NOMO-1 (cell line): Measurements from ENCODE around the gene ISCU.

Experiments used
- DNase-seq, 2 experiments: peaks; one replicate each; lab custom pipeline; 2025; ENCODE audit not compliant: unreplicated experiment in 2 of 2; lab: John Stamatoyannopoulos, UW

Gene ISCU

GRCh38 chr12:108562348-108563135 is at the start of gene ISCU:
ISCU (plus strand) TSS chr12:108562596; CDS start chr12:108562623, 27 bp downstream.
- peak; percentile 93 to 96 for DNase-seq

DNA sequence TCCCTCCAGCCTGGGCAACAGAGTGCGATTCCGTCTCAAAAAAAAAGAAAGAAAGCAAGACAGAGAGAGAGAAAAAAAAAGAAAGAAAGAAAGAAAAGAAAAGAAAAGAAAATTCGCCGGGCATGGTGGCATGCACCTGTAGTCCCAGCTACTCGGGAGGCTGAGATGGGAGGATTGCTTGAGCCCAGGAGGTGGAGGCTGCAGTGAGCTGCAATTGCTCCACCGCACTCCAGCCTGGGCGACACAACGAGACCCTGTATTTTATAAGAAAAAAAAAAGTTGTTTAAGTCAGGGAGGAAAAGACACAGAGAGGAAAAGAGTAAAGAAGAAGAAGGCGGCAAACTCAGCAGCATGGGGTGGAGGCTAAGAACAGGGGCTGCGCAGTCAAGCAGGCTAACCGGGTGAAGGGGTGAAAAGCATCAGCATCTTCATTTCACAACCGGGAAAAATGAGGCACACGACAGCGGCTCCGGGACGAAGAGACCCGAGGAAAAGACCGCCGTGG is 47.9 kb upstream of the ISCU start:
- no peak for DNase-seq

DNA sequence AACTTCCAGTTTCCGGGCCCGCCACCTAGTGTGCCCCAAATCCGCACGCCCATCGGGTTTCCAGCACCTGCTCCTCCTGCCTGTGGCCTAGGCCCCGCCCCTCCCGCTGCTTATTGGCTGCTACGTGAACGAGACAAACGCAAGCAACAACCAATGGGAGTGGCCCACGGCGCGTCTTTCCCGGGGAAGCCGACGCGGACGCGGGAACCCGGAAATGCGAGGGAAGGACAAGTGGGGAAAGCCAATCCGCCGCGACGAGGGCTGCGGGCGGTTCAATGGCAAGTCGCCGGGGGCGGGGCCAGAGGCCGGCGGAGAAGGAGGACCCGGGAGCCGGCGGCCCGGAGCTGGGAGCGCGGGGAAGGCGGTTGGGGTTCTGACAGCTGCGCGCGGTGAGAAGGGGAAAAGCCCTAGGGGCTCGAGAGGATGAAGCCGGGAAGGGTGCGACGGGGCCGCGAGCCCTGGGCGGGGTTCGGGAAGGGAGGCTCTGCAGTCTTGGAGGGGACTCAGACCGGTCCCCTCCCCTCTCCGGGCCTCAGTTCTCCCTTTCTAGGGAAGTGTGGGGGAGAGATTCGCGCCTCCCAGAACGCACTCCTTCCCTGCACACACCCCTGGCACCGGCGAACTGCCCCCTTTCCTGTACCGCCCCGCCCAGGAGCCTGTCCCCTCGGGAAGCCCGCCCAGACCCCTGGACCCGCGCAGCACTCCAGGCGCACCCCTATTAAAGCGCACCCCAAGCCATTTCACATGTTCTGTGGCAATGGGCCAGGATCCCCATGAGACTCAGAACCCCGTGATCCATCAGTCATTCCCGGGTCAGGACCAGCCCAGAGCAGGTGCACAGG is 47.2 kb upstream of the ISCU start, which contains the start of gene FICD:
Gene FICD, plus strand, starts transcription at position 305 of the 842 bp plus-strand sequence. CDS start 1,696 bp downstream, outside the sequence.
- DNase-seq: peak; percentile 97 to 98

GRCh38 chr12:108515916-108516315 is 46.5 kb upstream of the ISCU start:
- peak in 1 of 2 experiments; percentile 8 for DNase-seq

- no peak for DNase-seq
Observed at GRCh38 chr12:108516511-108517275, 45.7 kb upstream of the ISCU start.

DNA sequence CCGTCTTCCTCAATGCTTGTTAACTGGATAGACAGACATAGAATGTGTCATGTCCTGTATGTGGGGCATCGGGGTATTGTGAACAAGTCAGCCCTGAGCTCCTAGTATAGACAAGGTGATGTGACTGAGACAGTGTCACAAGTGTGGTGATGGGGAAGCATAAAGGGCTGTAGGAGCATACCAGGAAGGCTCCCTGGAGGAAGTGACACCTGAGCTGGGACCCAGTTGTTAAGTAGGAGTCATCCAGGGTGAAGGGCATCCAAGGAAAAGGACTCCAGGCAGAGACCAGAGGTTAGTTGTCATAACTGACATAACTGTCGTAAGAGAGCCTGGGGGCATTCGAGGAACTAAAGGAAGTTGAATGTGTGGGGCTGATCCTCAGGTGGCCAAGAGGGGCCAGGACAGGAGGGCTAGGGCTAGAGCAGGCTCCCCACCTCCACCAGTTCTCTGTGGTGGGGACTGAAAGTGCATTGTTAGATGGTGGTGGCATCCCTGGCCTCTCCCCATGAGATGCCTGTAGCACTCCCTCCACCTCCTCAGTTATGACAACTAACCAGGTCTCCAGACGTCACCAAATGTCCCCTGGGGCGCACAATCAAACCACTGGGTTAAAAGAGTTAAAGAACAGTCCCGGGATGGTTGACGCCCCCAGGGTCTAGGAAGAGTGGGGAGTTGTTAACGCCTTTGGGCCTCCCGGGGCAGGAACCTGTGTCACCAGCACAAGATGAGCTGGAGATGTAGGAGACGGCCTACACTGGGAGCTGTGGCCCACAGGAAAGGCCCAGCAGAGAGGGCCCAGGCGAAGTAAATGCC is 44.9 kb upstream of the ISCU start:
- DNase-seq: no peak

DNA sequence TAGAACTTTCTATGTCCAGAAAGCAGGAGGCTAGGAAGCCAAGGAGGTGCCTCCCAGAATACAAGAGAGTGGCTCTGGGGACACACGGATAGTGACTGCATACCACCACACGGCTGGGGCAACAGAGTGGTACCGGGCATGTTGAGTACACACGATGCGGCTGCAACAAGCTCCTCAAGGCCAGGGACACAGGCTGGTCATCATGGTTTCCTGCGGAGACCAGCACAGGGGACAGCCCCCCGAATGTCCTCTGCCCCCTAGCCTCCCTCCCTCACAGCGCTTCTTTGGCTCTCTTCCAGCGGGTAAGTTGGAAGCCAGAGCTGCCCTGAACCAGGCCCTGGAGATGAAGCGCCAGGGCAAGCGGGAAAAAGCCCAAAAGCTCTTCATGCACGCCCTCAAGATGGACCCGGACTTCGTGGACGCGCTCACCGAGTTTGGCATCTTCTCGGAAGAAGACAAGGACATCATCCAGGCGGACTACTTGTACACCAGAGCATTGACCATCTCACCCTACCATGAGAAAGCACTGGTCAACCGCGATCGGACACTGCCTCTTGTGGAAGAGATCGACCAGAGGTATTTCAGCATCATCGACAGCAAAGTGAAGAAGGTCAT is 44.2 kb upstream of the ISCU start:
- no peak for DNase-seq

GRCh38 chr12:108518716-108519496 is 43.5 kb upstream of the ISCU start:
- DNase-seq: no peak

DNA sequence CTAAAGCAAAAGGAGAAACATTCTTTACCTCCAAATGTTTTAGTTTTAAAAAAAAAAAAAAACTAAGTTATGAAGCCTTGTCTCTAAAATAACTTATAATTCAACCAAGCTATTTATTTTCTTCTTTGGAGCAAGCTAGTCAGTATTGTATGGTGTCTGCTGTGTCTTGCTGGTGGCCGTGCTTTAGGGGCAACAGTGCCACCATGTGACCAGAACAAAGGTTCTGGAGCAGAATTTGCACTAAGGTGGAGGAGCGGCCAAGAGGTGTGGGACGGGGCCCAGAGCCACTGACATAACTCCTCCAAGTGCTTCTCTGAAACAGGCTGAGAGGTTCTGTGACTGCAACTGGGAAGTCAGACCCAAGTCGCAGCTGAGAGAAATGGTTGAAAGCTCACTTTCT is 42.8 kb upstream of the ISCU start:
- no peak for DNase-seq

DNA sequence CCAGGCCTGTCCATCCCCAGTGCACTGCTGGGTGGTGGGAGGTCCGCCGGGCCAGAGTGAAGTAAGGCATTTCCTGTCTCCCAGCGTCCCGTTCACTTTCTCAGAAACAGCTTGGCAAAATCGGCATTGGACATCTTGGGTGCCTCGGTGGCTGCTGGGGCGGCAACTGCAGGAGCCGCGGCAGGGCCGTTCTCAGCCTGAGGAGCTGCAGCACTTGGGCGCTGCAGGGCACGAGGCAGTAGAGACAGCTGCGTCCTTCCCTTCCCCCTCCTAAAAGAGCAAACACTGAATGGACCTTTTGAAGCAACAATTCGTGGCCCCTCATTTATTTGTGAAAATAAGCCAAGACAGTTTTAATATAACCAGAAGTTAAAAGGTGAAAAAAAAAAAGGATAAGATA is 39.0 kb upstream of the ISCU start:
- DNase-seq: no peak

GRCh38 chr12:108525681-108526080 is 36.7 kb upstream of the ISCU start:
- DNase-seq: no peak

DNA sequence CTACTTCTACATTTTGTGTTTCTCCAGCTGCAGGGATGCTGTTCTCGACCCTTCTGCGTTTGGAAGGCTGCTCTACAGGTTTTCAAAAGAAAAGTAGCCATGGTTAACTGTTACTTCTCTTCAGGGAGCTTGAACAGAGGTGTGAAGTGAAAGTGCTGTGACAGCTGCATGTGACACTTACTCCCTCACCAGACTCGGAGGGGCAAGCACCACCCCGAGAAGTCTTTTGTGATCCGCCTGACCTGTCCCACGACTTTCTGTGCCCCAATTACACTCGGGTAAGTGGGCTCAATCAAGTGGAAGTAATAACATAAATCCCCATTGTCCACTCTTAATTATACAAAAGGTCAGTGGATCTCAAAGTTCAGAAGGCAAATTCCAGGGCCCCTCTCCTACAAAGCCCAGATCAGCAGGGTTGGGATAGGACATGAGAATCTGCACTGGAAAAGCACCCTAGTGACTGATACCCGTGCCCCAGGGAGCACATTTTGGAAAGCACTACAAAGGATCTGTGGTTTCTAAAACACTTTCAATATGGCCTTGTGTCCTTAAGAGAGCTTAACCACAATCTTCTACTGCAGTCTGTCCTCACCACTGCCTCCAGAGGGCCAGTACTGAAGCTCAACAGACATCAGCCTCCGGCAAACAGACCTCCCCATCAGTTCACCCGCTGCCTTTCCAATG is 35.8 kb upstream of the ISCU start:
- no peak for DNase-seq

GRCh38 chr12:108527166-108527496 is 35.3 kb upstream of the ISCU start:
- no peak for DNase-seq

- no peak for DNase-seq
Observed at GRCh38 chr12:108530161-108530560, 32.2 kb upstream of the ISCU start.

GRCh38 chr12:108531929-108532848 is 30.2 kb upstream of the ISCU start:
- DNase-seq: no peak

- DNase-seq: no peak
Observed at GRCh38 chr12:108538146-108538545, 24.2 kb upstream of the ISCU start.

DNA sequence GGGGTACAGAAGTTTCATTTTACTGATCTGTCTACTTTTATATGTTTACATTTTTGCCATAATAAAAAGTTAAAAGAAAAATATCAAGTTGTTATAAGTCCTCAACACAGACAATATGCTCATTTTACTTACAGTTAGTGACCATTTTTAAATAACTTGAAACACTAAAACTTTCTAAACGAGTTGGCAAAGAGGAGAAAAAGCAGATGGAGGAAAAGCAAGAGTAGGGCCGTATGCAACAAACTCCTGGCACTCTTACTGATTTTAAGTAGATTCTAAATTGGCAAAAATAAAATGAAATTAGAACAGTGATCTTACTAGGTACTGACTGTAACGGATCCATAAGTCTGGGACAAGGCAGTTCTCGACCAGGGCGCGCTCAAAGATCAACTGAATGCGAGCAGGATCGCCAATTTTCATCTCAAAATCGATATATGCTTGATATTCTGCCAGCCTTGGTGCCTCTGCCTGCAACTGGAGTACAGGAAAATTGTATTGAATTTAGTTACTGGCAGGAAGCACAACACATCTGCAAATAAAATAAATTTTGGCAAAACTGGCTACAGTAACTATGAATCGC is 23.7 kb upstream of the ISCU start:
- no peak for DNase-seq
